ENCODE results near the gene ADAMTSL2.
A peak's percentile ranks its signal among the peaks of the same experiment; 100 is the strongest.
"Not testable (repeated sequence)": the region's sequence is repeated elsewhere in the genome, so short reads cannot be mapped to it uniquely, and the experiment has no call there.

ADAMTSL2 gene

GRCh38 chr9:133560944-133561343 is 26.4 kb downstream of the ADAMTSL2 start:
- no peak for DNase-seq

DNA sequence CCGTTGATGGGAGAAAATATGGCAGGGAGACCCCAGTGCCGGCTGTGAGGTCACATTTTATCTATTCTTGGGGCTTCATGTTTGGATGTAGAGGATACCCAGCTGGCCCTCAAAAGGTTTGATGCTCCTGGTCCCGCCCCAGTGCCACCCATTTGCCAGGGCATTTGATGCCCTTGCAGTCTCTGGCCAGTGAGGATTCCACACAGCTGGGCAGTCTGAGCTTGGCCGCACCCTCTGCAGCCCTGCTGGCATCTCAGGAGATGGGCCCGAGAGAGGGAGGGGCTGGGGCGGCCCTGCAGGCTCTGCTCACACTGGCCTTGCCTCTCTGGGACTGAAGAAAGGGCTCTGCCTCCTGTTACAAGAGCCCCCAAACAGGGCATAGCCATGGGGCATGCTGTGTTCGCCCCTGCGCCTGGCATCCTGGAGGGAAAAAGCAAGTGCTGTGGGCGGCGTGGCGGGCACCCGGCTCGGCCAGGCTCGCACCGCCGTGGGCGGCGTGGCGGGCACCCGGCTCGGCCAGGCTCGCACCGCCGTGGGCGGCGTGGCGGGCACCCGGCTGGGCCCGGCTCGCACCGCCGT is 27.6 kb downstream of the ADAMTSL2 start:
- no peak for DNase-seq

DNA sequence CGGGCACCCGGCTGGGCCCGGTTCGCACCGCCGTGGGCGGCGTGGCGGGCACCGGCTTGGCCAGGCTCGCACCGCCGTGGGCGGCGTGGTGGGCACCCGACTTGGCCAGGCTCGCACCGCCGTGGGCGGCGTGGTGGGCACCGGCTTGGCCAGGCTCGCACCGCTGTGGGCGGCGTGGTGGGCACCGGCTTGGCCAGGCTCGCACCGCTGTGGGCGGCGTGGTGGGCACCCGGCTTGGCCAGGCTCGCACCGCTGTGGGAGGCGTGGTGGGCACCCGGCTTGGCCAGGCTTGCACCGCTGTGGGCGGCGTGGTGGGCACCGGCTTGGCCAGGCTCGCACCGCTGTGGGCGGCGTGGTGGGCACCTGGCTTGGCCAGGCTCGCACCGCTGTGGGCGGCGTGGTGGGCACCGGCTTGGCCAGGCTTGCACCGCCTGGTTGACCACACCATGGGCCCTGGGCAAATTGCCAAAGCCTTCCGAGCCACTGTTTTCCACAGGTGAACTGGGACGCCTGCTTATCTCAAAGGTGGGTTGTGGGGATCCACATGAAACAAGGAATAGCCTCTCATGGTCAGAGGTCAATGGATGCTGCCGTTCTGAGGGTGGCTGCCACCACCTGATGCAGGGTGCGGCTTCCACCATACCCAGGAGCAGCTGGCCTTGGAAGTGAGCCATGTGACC is 28.2 kb downstream of the ADAMTSL2 start:
- DNase-seq: no peak

DNA sequence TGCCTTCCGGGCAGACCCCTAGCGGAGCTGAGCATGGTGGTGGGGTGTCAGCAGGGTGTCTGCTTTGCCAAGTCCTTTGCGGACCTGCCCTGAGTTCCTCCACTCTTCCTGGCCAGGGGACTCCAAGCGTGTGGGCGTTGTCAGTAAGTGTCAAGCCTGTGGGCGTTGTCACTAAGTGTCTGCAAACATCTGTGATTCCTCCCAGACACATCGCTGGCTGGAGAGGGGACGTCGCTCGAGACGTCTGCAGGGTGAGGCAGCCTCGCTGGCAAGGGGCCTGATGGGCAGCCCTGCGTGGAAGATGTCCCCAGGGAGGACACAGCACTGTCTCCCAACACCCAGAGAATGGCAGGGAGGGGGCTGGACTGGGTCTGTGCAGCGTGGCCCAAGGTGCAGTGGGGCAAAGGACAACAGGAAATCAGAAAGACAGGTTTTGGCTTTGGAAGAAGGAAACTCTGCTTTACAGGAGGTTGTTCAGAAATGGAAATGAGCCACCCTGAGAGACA is 28.8 kb downstream of the ADAMTSL2 start:
- no peak for DNase-seq

- not testable (repeated sequence) for DNase-seq
These were observed 29.3 kb downstream of the ADAMTSL2 start for GRCh38 chr9:133563814-133564213.

DNA sequence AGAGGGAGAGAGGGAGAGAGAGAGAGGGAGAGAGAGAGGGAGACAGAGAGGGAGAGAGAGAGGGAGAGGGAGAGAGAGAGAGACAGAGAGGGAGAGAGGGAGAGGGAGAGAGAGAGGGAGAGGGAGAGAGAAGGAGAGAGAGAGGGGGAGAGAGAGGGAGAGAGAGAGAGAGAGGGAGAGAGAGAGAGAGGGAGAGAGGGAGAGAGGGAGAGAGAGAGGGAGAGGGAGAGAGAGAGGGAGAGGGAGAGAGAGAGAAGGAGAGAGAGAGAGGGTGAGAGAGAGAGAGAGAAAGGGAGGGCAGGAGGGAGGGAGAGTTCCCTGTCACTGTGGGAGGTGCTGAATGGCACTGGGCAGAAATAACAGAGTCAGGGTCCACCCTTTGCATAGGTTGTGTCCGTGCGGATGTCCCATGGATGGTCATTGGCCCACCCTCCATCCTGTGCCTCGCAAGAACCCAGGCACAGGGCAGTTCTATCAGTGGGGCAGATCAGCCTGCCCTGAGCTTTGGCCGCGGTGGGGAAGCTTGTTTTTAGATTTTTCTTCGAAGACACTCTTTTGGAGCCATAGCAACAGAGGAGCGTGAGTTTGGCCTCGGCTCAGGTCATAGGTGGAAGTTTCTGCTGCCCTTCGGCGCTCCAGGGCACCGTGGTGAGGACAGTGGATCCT is 30.1 kb downstream of the ADAMTSL2 start:
- DNase-seq: no peak

GRCh38 chr9:133566382-133566781 is 31.9 kb downstream of the ADAMTSL2 start:
- no peak for DNase-seq

DNA sequence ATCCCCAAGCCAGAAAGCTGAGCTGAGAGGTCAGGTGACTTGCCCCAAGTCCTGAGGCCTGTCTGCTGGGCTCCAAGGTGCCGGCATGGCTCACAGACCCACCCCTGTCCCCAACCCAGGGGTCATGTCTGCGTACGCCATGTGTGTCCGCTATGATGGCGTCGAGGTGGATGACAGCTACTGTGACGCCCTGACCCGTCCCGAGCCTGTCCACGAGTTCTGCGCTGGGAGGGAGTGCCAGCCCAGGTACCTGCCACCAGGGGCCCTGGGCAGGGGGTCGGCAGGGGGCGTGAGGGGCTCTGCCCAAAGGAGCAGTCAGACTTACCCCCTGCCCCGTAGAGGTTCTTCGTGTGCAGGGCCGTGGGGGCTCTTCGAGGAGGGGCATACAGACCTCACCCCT is 32.3 kb downstream of the ADAMTSL2 start:
- DNase-seq: no peak

- DNase-seq: no peak
These were observed 33.7 kb downstream of the ADAMTSL2 start for GRCh38 chr9:133568186-133568585.

GRCh38 chr9:133569121-133569785 is 34.7 kb downstream of the ADAMTSL2 start:
- no peak for DNase-seq

DNA sequence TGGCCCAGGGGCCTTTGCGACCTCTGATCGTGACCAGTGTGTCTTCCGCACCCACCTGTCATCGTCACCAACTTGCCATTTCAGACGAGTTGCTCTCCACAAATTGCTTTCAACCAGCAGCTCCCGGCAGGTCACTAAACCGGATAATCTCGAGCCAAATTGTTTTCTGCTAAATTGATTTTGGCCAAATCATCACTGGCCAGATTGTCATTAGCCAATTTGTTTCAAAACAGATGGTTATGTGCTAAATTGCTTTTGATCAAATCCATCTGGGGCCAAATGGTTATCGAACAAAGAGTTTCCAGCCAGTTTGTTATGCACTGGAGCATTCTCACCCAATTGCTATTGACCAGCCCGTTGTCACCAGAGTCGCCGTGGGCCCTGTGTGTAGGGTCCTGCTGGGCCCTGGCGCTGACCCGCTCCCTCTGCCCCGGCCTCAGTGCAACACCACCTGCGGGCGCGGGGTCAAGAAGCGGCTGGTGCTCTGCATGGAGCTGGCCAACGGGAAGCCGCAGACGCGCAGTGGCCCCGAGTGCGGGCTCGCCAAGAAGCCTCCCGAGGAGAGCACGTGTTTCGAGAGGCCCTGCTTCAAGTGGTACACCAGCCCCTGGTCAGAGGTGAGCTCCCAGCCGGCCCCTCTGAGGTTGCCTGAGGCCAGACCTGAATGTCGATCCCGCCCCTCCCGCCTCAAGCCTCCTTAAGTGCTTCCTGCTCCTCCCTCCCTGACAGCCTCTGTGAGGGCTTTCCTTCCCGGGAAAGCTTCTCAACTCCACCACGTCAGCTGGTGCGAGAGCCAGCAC is 35.6 kb downstream of the ADAMTSL2 start:
- DNase-seq: no peak

GRCh38 chr9:133570691-133571080 is 36.2 kb downstream of the ADAMTSL2 start:
- DNase-seq: no peak

- DNase-seq: no peak
These were observed 36.9 kb downstream of the ADAMTSL2 start for GRCh38 chr9:133571391-133571890.

DNA sequence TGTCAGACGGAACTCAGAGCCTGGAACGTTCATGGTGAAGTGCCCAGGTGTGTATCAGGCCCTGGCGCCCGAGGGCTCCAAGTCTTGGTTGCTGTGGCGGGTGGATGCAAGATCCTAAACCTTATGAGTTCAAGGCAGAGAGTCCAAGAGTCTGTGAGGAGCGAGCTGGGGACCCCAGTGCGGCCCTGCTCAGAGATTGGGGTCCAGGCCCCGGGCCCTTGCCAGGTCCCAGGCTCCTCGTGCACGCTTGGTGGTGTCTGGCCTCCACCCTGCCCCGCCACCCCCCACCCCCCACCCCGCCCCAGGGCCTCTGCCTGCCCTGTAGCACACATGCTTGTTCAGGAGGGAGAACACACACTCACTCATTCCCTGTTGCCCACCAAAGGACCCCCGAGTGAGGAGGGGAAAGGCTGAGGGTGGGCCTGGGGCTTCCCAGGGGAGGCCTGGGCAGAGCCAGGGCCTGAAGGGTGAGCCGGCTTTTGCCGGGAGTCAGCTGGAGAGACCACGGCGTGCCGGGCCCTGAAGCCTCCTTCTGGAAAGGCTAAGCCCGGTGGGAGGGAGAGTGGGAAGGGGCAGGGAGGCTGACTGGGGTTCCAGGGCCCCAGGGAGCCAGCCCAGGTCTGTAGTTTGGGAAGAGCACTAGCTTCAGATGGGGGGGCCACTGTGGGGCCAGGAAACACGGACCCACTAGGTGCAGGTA is 37.5 kb downstream of the ADAMTSL2 start:
- no peak for DNase-seq

- DNase-seq: peak; percentile 54
These were observed 38.4 kb downstream of the ADAMTSL2 start for GRCh38 chr9:133572821-133573361.

DNA sequence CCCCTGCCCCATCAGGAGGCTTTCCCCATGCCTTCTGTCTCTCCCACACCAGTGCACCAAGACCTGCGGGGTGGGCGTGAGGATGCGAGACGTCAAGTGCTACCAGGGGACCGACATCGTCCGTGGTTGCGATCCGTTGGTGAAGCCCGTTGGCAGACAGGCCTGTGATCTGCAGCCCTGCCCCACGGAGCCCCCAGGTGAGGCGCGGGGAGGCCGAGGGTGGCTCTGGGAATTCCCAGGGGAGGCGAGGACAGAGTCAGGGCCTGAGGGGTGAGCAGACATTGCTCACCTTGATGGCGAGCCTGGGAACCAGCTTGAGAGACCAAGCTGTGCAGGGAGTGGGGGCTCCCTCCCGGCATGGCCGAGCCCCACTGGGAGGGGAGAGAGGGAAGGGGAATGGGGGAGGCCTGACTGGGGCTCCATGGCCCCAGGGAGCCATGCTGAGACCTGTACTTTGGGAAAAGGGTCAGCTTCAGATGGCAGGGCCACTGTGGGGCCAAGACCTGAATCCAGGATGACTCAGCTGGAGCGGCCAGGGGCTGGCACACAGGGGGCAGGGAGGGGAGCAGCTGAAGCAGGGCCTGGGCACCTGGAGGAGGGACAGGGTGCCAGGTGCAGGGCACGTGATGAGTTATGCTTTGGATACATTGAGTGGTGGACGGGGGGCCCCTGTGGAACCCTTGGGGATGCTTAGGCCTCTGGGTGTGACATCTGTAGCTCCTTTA is 39.4 kb downstream of the ADAMTSL2 start:
- DNase-seq: no peak

DNA sequence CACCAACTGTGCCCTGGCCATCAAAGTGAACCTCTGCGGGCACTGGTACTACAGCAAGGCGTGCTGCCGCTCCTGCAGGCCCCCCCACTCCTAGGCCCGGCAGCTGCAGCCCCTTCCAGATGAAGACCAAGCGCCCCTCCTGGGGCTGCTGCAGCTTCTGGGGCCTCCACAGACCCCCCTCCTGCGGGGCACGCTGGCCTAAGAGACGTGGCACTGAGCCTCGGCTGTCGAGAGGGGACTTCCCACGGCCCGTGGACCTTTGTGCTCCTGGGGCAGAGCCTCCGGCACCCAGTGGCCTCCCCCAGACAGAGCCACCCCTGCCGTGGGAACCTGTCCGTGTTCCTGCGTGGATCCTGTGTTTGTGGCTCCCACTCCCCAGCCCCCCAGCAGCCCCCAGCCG is 40.3 kb downstream of the ADAMTSL2 start:
- no peak for DNase-seq

DNA sequence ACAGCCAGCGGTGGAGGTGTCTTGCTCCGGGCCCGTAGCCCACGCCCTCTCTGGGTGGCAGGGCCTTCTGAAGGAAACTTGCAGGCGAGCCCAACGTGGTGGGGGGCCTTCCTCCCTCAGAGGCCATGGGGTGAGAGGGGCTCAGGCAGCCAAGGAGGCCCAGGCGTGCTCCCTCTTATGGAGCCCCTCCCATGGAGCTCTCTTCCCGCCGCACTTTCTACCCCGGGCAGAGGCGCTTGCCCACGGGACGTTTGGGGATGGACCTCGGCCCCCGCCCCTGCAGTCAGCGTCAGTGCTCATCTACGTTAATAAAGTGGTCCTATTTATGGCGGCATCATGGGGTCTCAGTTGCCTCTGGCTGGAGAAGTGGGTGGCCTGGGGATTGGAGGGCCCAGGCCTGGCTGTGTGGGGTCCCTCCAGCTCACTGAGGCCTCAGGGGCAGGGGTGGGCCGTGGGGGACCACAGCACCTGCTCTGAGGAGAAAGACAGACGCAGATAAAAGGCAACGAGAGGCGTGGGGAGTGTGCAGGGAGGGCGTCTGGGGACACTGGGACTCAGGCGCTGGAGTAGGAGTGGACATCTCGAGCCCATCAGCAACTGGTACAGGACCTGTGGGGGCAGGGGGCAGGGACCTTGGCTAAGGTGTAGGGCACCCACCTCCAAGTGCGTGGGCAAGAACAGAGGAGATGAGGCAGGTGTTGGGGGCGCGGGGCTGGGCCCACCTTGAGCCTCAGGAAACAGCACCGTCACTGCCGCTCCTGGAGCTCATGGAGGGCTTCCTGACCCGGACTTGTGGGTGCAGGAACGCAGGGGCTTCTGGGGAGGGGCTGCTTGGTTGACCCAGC is 40.9 kb downstream of the ADAMTSL2 start:
- no peak for DNase-seq

GRCh38 chr9:133576031-133576874 is 41.7 kb downstream of the ADAMTSL2 start:
- no peak for DNase-seq

All from DMS 273 treated with DMSO at 0.1 percent for 48 hours (cell line).